NB4 (cell line): ENCODE data around the gene GIMAP6.

Experiments
- MYC ChIP-seq: IDR thresholded peaks from 2 replicates; pipeline ENCODE4 v1.6.1; 2011; ENCODE audit warnings: low read depth, low read length
- POLR2A ChIP-seq: IDR thresholded peaks from 2 replicates; pipeline ENCODE4 v1.6.1; 2011; ENCODE audit warnings: mild to moderate bottlenecking; ENCODE audit not compliant: insufficient read length; ENCODE audit errors: extremely low read depth
- TF ChIP-seq, protein P1 (sequence below): IDR thresholded peaks from one replicate; pipeline ENCODE4 v1.5.1; 2012; ENCODE audit warnings: low read depth, low read length
- TF ChIP-seq, protein P2 (sequence below): IDR thresholded peaks from 2 replicates; pipeline ENCODE4 v1.6.1; 2011; ENCODE audit warnings: low read depth, low read length

DNA sequence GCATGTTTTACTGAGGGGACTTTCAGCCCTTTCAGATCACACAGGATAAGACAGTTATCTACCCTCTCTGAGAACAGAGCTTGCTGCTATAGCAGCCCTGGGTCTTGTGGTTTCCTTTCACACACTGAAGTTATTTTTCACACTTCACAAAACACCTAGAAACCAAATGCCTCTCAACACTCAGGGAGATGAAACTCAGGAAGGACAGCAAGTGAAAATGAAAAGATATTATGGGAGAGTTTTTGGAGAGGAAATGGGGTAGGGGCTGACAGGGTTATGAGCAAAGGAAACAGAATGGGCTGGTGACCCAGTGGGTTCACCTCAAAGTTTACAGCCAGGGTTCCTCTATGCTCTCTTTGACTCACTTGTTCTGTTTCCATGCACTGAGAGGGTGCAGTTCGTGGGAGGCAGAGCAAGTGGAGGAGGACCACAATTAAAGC, 36.3 kb upstream of the GIMAP6 start:
- TF ChIP-seq, protein P1, sequence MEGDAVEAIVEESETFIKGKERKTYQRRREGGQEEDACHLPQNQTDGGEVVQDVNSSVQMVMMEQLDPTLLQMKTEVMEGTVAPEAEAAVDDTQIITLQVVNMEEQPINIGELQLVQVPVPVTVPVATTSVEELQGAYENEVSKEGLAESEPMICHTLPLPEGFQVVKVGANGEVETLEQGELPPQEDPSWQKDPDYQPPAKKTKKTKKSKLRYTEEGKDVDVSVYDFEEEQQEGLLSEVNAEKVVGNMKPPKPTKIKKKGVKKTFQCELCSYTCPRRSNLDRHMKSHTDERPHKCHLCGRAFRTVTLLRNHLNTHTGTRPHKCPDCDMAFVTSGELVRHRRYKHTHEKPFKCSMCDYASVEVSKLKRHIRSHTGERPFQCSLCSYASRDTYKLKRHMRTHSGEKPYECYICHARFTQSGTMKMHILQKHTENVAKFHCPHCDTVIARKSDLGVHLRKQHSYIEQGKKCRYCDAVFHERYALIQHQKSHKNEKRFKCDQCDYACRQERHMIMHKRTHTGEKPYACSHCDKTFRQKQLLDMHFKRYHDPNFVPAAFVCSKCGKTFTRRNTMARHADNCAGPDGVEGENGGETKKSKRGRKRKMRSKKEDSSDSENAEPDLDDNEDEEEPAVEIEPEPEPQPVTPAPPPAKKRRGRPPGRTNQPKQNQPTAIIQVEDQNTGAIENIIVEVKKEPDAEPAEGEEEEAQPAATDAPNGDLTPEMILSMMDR, result no peak
- TF ChIP-seq POLR2A (no peak), MYC (no peak)
- TF ChIP-seq, protein P2, sequence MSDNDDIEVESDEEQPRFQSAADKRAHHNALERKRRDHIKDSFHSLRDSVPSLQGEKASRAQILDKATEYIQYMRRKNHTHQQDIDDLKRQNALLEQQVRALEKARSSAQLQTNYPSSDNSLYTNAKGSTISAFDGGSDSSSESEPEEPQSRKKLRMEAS, result no peak
